ENCODE results near the gene HOXD3. TPM values are rescaled to one million over a fixed set of nuclear protein-coding genes. Genes with fewer than 3 reads are reported as not detected.
A peak's percentile ranks its signal among the peaks of the same experiment; 100 is the strongest.

Gene HOXD3
- total and polyA plus RNA-seq, 2 of the 8 experiments (the other 6 are each of a cell fraction or from before 2014, with no cell fraction given), result not detected

DNA sequence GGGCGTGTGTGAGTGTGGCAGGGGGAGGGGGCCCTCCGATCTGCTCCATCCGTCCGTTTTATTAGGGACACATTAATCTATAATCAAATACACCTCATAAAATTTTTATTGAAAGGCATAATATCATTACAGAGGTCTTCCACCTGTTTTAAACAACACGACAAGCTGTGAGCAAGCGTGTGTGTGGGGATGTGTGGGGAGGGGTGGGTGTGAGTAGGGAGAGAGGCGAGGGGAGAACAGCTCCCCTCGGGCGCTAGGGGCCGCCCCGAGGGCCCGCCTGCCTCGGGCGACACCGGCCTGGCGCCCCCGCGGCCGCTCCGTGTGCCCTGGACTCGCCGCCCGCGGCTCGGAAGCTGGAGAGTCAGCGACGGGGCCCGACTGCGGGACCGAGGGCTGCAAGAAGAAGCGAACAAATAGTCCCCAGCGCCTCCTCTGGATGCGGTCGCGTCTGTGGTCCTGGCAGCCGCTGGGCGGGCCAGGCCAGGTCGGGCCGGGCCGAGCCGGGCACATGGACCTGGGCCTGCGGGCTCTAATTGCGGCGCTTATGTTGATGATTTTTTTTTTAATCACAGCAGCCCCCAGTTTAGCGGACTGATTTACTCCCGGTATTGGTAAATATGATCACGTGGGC is 34.9 kb upstream of the HOXD3 start:
- Histone ChIP-seq H4K8ac (ENCODE audit: extremely low read depth, insufficient read depth, low read length) (no peak overlapping the region), H3K14ac (ENCODE audit: insufficient read length) (no peak overlapping the region), H4K91ac (replicated peaks; ENCODE audit: insufficient read length, low read length) (no peak overlapping the region), H3K79me1 (ENCODE audit: low read depth, low read length) (no peaks in the 10 kb centered on the region), H2BK15ac (ENCODE audit: low read length) (no peak overlapping the region), H3K23ac (ENCODE audit: insufficient read length) (no peak overlapping the region), H3K27me3 (replicated peaks in 1 of 4; ENCODE audit: control insufficient read depth in 3 of 4, extremely low read depth in 1 of 4, insufficient read depth in 3 of 4, low read length in 3 of 4) (peaks cover 94 to 100% (median 99%) of the 10 kb centered on the region in 4 experiments), H3K27ac (ENCODE audit: low read depth, low read length) (no peak overlapping the region), H3K9ac (replicated peaks in 1 of 4; ENCODE audit: extremely low read depth in 1 of 4, low read depth in 3 of 4, low read length in 3 of 4) (no peak overlapping the region), H2AK5ac (ENCODE audit: low read depth, low read length) (no peak overlapping the region), H4K20me1 (replicated peaks in 1 of 2; ENCODE audit: control insufficient read depth in 1 of 2, insufficient read depth in 2 of 2, low read length in 2 of 2) (peaks cover 21 to 38% of the 10 kb centered on the region in 2 experiments), H3K36me3 (ENCODE audit: control insufficient read depth in 2 of 4, insufficient read depth in 4 of 4, low read length in 3 of 4) (peaks cover 0 to 26% (median 0%) of the 10 kb centered on the region in 4 experiments; a peak in 1 of 8 replicates), H3K4me1 (replicated peaks in 1 of 4; ENCODE audit: control insufficient read depth in 3 of 4, insufficient read depth in 4 of 4, low read length in 3 of 4) (peaks cover 0 to 10% (median 5%) of the 10 kb centered on the region in 4 experiments; a peak in 3 of 7 replicates), H2BK12ac (ENCODE audit: low read depth, low read length) (no peak overlapping the region), H3K56ac (replicated peaks; ENCODE audit: insufficient read length, low read depth, low read length) (no peak overlapping the region), H2AFZ (ENCODE audit: low read length) (no peak overlapping the region), H3K79me2 (ENCODE audit: control insufficient read depth in 1 of 2, insufficient read depth in 2 of 2, low read length in 2 of 2) (no peaks in the 10 kb centered on the region), H4K5ac (ENCODE audit: insufficient read length, low read depth, low read length) (no peak overlapping the region), H2BK20ac (ENCODE audit: low read length) (no peak overlapping the region), H3K18ac (ENCODE audit: extremely low read depth, low read length) (no peak overlapping the region; the same call in 1 of the 2 replicates), H3K4me2 (ENCODE audit: insufficient read depth in 1 of 2, low read depth in 2 of 2, low read length in 2 of 2) (peak overlapping the region; percentile 56 to 84; a peak in 3 of 4 replicates), H2BK120ac (replicated peaks; ENCODE audit: low read depth, low read length) (no peak overlapping the region), H3K4ac (replicated peaks; ENCODE audit: insufficient read length, low read depth, low read length) (no peak overlapping the region), H3K23me2 (ENCODE audit: low read depth, low read length) (peaks cover 2% of the 10 kb centered on the region; the same call in 1 of the 2 replicates), H2BK5ac (ENCODE audit: low read depth, low read length) (no peak overlapping the region), H3K9me3 (ENCODE audit: insufficient read depth in 2 of 2, low read depth in 1 of 2, low read length in 1 of 2) (peaks cover 0 to 4% of the 10 kb centered on the region in 2 experiments; a peak in 1 of 4 replicates), H3K4me3 (ENCODE audit: extremely low read depth in 1 of 4, insufficient read depth in 2 of 4, low read depth in 3 of 4, low read length in 4 of 4) (peak overlapping the region; percentile 9 to 49 (median 19); a peak in 6 of 8 replicates)
- DNase-seq (ENCODE audit: low read depth in 1 of 2, low spot score in 2 of 2) (no peak), FAIRE-seq (no peak)
- CTCF ChIA-PET (ENCODE audit: partially characterized antibody), result interaction anchor here (1.3 to 4.7 kb wide), 9 partner anchors 8 to 1026 kb away, joined by 3 to 42 read pairs (median 11); partner anchors contain the start of gene HOXD8
- POLR2A ChIA-PET (ENCODE audit: partially characterized antibody), result no interaction called here
- 6% methylated on average over 13 of the region's 47 CpGs; no CpG with 5 or more reads in 1 of the 2 experiments for WGBS, 2 experiments (ENCODE audit: extremely low coverage in 1 of 2, insufficient coverage in 1 of 2, insufficient read length in 1 of 2, insufficient replicate concordance in 2 of 2, low coverage in 1 of 2, low lambda C conversion rate in 2 of 2, missing lambda C conversion rate in 1 of 2)
- TF ChIP-seq CTBP2 (IDR thresholded peaks at IDR 0.05; ENCODE audit: borderline replicate concordance, insufficient read depth, insufficient read length, low read length) (no peak), SIN3A (conservative IDR thresholded peaks at IDR 0.05 in 1 of 2, IDR thresholded peaks at IDR 0.05 in 1 of 2; ENCODE audit: low read depth in 1 of 2, low read length in 2 of 2) (no peak), ATF2 (IDR thresholded peaks at IDR 0.05; ENCODE audit: low read length) (no peak), SP4 (IDR thresholded peaks at IDR 0.05; ENCODE audit: low read length) (no peak), SRF (IDR thresholded peaks at IDR 0.05; ENCODE audit: low read depth, low read length) (no peak), JUND (IDR thresholded peaks at IDR 0.05; ENCODE audit: low read length) (no peak), RNF2 (IDR thresholded peaks at IDR 0.05; ENCODE audit: borderline replicate concordance, low read depth, low read length, missing control alignments, poor library complexity, severe bottlenecking) (peak; percentile 75), JUN (IDR thresholded peaks at IDR 0.05; ENCODE audit: low read depth, low read length) (no peak)
- TF ChIP-seq, protein P1, sequence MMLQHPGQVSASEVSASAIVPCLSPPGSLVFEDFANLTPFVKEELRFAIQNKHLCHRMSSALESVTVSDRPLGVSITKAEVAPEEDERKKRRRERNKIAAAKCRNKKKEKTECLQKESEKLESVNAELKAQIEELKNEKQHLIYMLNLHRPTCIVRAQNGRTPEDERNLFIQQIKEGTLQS (IDR thresholded peaks at IDR 0.05; ENCODE audit: insufficient read depth, low read depth, low read length), result 0 out of 2 replicates have a peak, but pooled peaks have one; percentile 63
